GM13976 (cell line): Measurements from ENCODE around the gene RTBDN.

Experiments used
- DNase-seq: peaks from one replicate; pipeline ENCODE4 v3.0.0; 2012; ENCODE audit warnings: low spot score
- CTCF ChIP-seq: IDR thresholded peaks from 2 replicates; pipeline ENCODE4 v1.5.1; 2012; ENCODE audit warnings: borderline replicate concordance, mild to moderate bottlenecking; ENCODE audit not compliant: insufficient read depth; ENCODE audit errors: extremely low read depth, missing control alignments, control extremely low read depth
- in situ Hi-C: fragments of 300-500 bp; cut with MboI; formaldehyde crosslinking; loops from one replicate; pipeline ENCODE4 v1.12.0; 2022; ENCODE audit warnings: low sequenced_read_pairs, mixed read lengths, inconsistent platforms; ENCODE audit not compliant: unreplicated experiment

The RTBDN gene

GRCh38 chr19:12872941-12873890 lies 38.8 kb upstream of the RTBDN start:
- peak; percentile 2 for TF ChIP-seq CTCF
- in situ Hi-C loops: no loop called here
- peak; percentile 79 for DNase-seq

- in situ Hi-C loops: no loop called here
- no peak for TF ChIP-seq CTCF
- no peak for DNase-seq
These were observed 37.9 kb upstream of the RTBDN start for GRCh38 chr19:12872255-12872654.

- no peak for TF ChIP-seq CTCF
- no peak for DNase-seq
- in situ Hi-C loops: no loop called here
These were observed 37.3 kb upstream of the RTBDN start for GRCh38 chr19:12871681-12872080.

- no peak for TF ChIP-seq CTCF
- in situ Hi-C loops: no loop called here
- DNase-seq: peak; percentile 62
These were observed 34.2 kb upstream of the RTBDN start for GRCh38 chr19:12868540-12869112.

GRCh38 chr19:12867120-12868099 lies 33.0 kb upstream of the RTBDN start:
- TF ChIP-seq CTCF: no peak
- in situ Hi-C loops: no loop called here
- peak; percentile 97 for DNase-seq
